ENCODE data around the gene RERG.
"Not testable (repeated sequence)": the region's sequence is repeated elsewhere in the genome, so short reads cannot be mapped to it uniquely, and the experiment has no call there.

Gene RERG

DNA sequence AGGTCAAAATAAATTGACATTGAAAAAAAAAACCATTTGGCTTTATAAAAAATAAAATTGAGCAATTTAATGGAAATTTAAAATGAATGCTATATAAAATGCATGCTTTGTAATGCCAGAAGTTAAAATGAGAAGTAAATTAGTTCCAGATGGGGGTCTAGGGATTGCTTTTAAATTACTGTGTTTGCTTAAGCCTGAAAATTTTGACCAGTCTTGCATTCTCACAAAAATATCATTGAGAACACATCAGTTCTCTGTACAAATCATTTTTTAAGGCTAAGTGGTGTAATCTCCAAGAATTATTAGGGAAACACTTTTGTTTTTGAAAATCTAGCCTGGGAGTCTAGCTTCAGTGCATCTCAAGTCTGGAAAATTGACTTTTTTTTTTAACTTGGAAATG lies 90.7 kb downstream of the RERG start:
- DNase-seq: no peak

DNA sequence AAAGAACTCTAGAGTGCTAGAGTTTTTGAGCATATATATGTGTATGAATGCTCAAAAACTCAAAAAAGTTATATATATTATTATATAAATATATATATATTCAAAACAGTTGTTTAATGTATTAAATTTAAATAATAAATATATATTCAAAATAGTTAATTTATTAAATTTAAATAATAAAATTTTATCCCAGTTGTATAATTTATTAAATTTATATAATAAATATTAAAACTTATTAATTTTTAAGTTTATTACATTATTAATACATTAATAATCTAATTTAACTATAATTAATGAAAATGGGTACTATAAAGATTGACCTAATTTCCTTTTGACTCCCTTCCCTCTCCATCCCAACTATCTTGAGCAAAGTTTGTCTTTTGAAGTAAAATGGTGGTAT lies 97.8 kb downstream of the RERG start:
- no peak for DNase-seq

DNA sequence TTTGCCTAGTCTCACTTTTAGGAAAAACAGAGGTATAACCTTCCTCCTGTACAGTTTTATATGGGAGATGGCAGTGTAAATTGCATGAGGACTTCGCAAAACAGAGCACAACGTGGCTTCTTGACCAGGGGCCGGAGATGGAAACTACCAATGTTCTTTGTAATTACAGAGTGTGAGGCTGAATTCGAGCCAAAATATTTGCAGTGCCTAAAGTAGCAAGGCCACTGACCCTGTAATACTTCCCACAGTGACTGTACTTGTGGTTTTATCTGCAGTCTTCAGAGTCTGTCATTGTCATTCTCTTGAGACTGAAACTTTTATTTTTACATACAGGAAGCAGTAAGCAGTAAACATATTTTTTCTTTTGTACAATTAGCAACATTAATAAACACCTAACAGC lies 98.9 kb downstream of the RERG start:
- no peak for DNase-seq

DNA sequence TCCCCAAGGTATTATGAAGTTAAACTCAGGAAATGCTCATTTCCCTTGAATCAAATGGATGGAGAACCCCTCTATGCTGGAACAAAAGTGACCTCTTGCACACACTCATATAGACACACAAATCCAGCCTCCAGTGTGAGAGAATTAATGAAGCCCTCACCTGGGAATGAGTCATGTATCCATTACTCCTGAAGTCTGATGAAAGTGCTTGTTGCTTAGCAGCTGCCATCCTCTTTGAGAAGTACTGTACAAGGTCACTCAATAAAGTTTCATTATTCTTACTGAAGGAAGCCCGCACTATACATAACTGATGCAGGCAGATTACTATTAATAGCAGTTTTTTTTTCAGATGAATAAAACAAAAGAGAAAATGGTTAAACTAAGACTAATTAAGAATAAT lies 102.3 kb downstream of the RERG start:
- no peak for DNase-seq

DNA sequence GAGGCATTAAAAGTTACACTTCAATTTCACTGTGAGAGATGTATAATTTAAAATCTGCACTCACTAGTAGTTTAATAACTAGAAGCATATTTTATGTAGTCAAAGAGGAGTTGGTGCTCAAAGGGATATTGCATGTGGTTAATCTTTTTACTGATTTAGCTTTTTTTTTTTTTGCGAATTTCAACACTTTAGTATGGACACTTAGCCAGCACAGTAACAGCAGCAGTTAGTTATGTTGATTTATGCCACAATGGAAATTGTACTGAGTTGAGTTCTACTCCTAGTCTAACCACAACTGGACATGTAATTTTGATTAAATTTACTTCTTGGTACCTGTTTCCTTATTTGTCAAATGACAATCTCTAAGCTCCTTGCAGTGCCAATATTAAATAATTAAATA lies 104.2 kb downstream of the RERG start:
- no peak for DNase-seq

DNA sequence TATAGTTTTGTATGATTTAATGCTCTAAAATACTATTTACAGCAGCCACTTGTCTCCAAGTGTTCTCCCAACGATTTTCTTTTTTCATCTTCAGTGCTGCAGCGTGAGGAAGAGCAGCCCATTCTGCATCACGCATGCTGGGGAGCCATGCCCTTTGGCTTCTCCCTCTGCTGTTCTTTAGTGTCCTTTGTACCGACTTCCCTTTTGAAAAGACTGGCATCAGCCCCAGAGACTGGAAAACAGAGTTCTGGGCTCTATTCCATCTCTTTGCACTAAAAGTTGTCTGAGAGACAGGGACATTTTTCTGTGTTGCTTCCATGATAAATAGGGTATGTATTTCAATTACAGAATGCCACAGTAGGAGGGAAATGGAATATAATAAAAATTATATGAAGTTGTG lies 105.1 kb downstream of the RERG start:
- no peak for DNase-seq

DNA sequence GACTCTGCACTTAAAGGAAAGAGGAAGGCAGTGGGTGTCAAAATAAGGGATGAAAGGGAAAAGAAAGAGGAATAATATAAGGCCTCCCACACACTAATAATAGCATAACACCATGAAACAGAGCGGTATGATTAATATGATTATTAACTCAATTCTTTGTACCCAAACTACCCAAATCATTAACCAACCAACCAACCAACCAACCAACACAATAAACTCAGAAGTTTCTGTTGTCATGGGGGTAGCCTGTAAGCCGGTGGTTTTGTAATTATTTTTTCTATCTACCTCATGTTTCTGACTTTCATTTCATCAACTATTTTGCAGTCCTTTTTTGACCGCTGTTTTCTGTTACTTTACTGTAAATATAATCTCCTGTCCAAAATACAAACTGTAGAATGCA lies 105.8 kb downstream of the RERG start:
- no peak for DNase-seq

DNA sequence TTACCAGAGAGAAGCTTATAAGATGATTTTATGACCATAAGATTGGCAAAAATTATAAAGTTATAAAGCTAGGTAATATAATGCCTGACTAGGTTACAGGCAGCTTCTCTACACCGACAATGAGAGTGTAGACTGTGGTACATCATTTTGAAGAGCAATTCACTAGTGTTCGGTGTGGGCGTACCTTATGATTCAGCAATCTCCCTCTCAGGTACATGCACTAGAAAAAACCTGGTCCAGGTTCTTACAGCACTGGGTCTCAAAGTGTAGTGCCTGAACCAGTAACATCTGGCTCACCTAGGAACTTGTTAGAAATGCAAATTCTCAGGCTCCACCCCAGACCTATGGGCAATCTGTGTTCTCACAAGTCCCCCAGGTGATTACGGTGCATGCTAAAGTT lies 106.7 kb downstream of the RERG start:
- DNase-seq: no peak

DNA sequence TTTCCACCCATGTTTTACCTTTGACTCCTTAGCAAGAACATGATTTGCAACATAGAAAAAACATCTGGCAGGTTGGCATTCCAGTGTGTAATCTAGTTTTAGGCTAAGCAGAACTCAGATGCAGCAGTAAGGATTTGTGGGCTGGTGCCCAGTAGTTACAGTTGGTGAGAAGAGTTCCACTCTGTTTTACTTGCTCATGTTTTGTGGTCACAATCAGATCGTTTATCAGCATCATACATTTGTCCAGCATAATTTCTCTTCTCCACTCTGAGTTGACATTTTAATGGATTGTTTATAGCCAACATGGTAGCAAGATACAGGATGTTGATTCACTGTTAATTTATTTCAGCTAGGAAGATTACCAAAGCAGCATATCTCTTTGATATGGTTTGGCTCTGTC lies 128.4 kb downstream of the RERG start:
- DNase-seq: no peak

DNA sequence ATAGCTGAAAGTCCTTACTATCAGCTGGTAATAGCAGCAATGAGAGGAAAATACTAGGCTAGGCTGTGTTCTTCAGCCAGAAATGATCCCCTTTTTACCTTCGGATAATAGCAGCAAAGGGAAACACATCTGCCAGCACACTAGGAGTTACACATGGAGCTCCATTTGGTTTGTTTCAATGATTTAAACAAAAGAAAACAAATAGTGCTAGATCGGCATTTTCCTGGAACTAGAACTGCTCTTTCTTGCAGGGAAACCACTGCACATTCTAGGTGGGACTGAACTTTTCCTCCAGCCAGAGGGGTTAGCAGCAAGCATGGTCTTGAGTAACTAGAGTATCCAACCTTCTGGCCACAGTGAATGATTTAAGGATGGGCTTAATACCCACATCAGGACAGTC lies 130.8 kb downstream of the RERG start:
- DNase-seq: no peak

DNA sequence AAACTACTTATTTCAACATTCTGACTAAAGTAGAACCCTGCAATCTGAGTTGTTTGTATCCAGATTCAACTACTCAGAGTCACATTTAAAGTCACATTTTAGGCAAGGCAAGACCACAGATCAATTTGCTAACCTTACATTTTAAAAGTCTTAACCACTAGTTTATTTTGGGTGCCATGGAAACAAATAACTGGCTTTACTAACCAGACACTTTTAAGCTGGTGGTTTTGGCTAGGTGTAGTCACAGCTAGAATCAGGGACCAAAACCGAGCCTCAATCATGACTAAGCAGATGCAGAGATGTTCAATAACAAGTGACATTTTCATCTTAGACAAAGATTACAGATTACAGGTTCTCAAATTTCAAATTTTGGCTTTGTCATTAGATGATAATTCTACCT lies 133.1 kb downstream of the RERG start:
- DNase-seq: no peak

DNA sequence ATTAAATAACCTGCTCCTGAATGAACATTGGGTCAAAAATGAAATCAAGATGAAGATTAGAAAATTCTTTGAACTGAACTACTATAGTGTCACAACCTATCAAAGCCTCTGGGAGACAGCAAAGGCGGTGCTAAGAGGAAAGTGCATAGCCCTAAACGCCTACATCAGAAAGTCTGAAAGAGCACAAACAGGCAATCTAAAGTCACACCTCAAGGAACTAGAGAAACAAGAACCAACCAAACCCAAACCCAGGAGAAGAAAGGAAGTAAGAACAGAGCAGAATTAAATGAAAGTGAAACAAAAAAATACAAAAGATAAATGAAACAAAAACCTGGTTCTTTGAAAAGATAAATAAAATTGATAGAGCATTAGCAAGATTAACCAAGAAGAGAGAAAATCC lies 143.5 kb downstream of the RERG start:
- DNase-seq: not testable (repeated sequence)

DNA sequence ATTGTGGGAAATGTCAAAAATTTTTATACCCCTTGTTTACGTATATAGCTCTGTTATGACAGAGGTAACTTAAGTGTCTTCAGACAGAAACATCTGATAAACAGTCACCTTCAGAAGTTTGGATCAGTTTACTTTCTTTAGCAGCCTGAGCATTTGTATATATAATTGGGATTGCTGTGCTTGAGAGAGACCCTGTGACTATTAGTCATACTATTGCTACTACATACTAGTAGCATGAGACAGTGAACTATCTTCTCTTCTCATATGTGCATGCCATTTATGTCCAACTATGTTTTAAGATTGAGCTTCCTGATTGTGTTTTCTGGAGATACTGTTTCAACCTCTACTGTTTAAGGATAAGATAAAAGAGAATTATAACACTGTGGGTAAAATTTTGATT lies 146.9 kb downstream of the RERG start:
- no peak for DNase-seq

DNA sequence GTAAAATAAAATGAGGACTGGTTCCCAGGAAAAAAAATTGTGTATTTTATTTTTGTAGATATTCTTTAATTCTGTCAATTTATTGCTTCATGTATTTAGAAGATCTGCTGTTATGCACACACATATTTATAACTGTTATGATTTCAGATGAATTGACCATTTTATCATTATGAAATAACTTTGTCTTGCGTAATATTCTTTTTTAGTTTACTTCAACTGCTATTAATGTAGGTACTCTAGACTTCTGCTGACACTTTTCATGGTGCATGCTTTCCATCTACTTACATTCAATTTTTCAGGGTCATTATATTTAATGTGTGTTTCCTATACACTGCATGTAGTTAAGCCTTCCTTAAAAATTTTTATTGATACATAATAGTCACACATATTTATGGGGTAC lies 162.1 kb downstream of the RERG start:
- no peak for DNase-seq

Measured in GF-D8 (cell line).